SK-N-SH (cell line): ENCODE data around the gene ZNF692.
"Not testable (repeated sequence)": the region's sequence is repeated elsewhere in the genome, so short reads cannot be mapped to it uniquely, and the experiment has no call there.

Source experiments
- CTCF ChIP-seq: fragments of 200-600 bp; sonication (generic); IDR thresholded peaks from 2 replicates; pipeline ENCODE4 v1.6.1; 2017; ENCODE audit warnings: antibody characterized with exemption, mild to moderate bottlenecking, moderate library complexity
- ELF1 ChIP-seq: IDR thresholded peaks from 2 replicates; pipeline ENCODE4 v1.4.0; 2012
- EP300 ChIP-seq, 2 experiments: IDR thresholded peaks; 2 replicates each; pipeline versions ENCODE4 v1.4.0 to v1.6.1; 2012; ENCODE audit warnings: borderline replicate concordance in 1 of 2, low read depth in 1 of 2, low read length in 1 of 2
- EZH2phosphoT487 ChIP-seq: fragments of 200-600 bp; sonication (generic); IDR thresholded peaks from 2 replicates; pipeline ENCODE4 v1.6.1; 2017; ENCODE audit warnings: low read depth, mixed run types, mild to moderate bottlenecking, antibody characterized with exemption, moderate library complexity, borderline replicate concordance
- GABPA ChIP-seq: IDR thresholded peaks from 2 replicates; pipeline ENCODE4 v1.4.0; 2012; ENCODE audit warnings: low read depth, mild to moderate bottlenecking
- JUND ChIP-seq: IDR thresholded peaks from 2 replicates; pipeline ENCODE4 v1.4.0; 2012
- POLR2AphosphoS5 ChIP-seq: IDR thresholded peaks from 2 replicates; pipeline ENCODE4 v1.6.1; 2012; ENCODE audit warnings: low read depth, low read length
- RAD21 ChIP-seq: IDR thresholded peaks from 2 replicates; pipeline ENCODE4 v1.6.1; 2012; ENCODE audit warnings: mild to moderate bottlenecking, low read length
- REST ChIP-seq: IDR thresholded peaks from 2 replicates; pipeline ENCODE4 v1.6.1; 2012; ENCODE audit warnings: mild to moderate bottlenecking, low read depth, low read length, moderate library complexity
- SIN3A ChIP-seq: IDR thresholded peaks from 2 replicates; pipeline ENCODE4 v1.6.1; 2012; ENCODE audit warnings: low read depth, mild to moderate bottlenecking, low read length, moderate library complexity, borderline replicate concordance
- TF ChIP-seq, protein P1 (sequence below): IDR thresholded peaks from 2 replicates; pipeline ENCODE4 v1.4.0; 2012; ENCODE audit warnings: low read depth, borderline replicate concordance
- TF ChIP-seq, protein P2 (sequence below): IDR thresholded peaks from 2 replicates; pipeline ENCODE4 v1.4.0; 2012; ENCODE audit warnings: low read depth

- not testable (repeated sequence) for TF ChIP-seq GABPA; CTCF; EP300 (IDR thresholded peaks at IDR 0.05; ENCODE audit: borderline replicate concordance in 1 of 2, low read depth in 1 of 2, low read length in 1 of 2); SIN3A; EZH2phosphoT487; ELF1; POLR2AphosphoS5; RAD21; REST; JUND
- TF ChIP-seq, protein P1, sequence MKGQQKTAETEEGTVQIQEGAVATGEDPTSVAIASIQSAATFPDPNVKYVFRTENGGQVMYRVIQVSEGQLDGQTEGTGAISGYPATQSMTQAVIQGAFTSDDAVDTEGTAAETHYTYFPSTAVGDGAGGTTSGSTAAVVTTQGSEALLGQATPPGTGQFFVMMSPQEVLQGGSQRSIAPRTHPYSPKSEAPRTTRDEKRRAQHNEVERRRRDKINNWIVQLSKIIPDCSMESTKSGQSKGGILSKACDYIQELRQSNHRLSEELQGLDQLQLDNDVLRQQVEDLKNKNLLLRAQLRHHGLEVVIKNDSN = not testable (repeated sequence)
- TF ChIP-seq, protein P2, sequence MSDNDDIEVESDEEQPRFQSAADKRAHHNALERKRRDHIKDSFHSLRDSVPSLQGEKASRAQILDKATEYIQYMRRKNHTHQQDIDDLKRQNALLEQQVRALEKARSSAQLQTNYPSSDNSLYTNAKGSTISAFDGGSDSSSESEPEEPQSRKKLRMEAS = not testable (repeated sequence)
These were observed 23.5 kb upstream of the ZNF692 start for GRCh38 chr1:248882427-248882826.
